GM20000 (cell line): ENCODE results near the gene MID1.
"Not testable (repeated sequence)": the region's sequence is repeated elsewhere in the genome, so short reads cannot be mapped to it uniquely, and the experiment has no call there.

Experiments
- DNase-seq: peaks from one replicate; pipeline ENCODE4 v3.0.0; 2012; ENCODE audit warnings: low spot score
- CTCF ChIP-seq: IDR thresholded peaks from 2 replicates; pipeline ENCODE4 v1.5.1; 2012; ENCODE audit warnings: mild to moderate bottlenecking, control low read depth; ENCODE audit errors: extremely low read depth, missing control alignments

MID1 gene

DNA sequence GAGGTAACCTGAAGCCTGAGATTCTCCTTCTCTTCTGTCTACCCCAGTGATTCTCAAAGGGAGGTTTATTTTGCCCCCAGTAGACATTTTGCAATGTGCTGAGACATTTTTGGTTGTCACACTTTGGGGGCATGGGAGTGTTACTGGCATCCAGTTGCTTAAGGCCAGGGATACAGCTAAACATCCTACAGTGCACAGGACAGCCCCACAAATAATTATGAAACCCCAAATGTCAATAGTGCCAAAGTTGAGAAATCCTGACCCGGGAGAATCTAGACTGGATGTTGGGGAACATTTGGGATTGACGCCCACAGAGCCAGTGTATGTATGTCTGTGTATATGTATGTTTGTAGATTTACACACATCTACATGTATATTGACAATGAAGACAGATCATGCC is 13.2 kb downstream of the MID1 start:
- no peak for DNase-seq
- no peak for TF ChIP-seq CTCF

DNA sequence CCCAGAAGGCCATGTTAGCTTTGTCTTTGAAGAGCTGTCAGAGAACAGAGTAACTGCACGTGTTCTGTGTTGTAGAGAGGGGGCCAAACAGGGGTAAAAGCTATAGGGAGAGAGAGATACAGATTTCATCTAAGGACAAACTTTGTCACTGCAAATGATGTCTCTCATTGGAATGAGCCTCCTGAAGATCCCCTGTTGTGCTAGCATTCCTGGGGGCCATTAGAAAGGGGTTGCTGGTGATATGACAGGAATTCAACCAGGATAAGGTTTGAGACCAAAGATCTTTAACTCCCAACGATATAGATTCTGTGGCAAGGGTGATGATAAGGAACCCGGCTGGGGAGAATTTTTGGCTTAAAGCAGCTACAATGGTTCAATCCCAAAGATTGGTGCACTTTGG is 16.8 kb downstream of the MID1 start:
- no peak for TF ChIP-seq CTCF
- DNase-seq = no peak

GRCh38 chrX:10602646-10603045 is 17.7 kb downstream of the MID1 start:
- no peak for TF ChIP-seq CTCF
- DNase-seq = no peak

- TF ChIP-seq CTCF = no peak
- no peak for DNase-seq
These were observed 19.9 kb downstream of the MID1 start for GRCh38 chrX:10600479-10600878.

- TF ChIP-seq CTCF = no peak
- no peak for DNase-seq
These were observed 21.8 kb downstream of the MID1 start for GRCh38 chrX:10598540-10598939.

- TF ChIP-seq CTCF = peak; percentile 32
- no peak for DNase-seq
These were observed 22.5 kb downstream of the MID1 start for GRCh38 chrX:10597871-10598270.

DNA sequence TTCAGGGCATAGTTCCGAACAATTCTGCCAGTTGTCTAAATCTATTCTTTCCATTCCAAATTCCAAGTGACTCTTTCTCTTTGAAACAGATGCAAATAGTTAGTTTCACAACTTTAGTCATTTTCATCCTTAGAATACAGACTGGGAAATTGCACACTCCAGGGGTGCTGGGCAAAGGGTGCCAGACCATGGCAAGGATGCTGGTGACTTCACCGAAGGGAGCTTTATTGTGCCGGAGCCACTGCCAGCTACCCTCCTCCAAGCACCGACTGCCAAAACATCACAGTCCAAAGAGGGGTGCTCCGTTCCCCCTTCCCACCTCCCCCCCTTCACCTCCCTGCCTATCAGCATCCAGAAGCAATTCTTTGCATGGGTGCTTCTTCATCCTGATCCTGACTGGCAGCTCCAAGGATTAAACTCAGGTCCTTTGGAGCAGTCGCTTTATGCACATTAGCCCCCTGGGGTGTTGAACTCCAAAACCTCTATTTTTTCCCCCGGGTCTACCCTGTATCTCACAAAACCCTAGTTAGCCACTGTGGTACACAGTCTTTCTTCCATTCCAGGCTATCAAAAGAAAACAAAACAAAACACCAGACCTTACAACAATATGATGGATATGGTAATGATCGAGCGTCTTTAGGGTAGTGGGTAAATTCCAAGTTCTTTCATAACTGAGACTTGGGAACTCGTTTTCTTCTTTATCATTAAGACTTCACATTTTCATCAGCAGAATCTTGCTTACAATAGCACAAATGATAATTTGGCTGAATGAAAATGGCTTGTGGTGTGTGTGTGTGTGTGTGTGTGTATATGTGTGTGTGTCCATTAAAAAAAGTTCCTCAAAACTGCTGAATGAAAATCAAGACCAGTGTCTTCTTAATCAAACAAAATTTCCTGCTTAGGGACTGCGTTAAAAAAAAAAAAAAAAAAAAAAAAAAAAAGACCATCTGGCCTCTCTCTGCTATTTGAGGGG is 28.7 kb downstream of the MID1 start:
- DNase-seq = no peak
- TF ChIP-seq CTCF = no peak

GRCh38 chrX:10589787-10590186 is 30.6 kb downstream of the MID1 start:
- not testable (repeated sequence) for DNase-seq
